Prostate gland (tissue), 2 donors: ENCODE data around the gene SRRD.

Experiments used
- POLR2A ChIP-seq: fragments of 450-650 bp; IDR thresholded peaks from one replicate; pipeline ENCODE4 v1.6.1; 2016; ENCODE audit warnings: antibody characterized with exemption, mild to moderate bottlenecking
- POLR2AphosphoS5 ChIP-seq: sonication (generic); formaldehyde crosslinking; IDR thresholded peaks from one replicate; pipeline ENCODE4 v1.6.1; 2017; ENCODE audit warnings: antibody characterized with exemption
- TF ChIP-seq, protein P1 (sequence below), 4 experiments: fragments of 200-600 bp in 2 of 4; fragments of 450-650 bp in 2 of 4; sonication (generic) in 2 of 4; IDR thresholded peaks; 1 replicate in 3 of 4; 2 replicates in 1 of 4; pipeline ENCODE4 v1.5.1; 2016 to 2019; ENCODE audit warnings: antibody characterized with exemption in 4 of 4, mild to moderate bottlenecking in 2 of 4, moderate library complexity in 2 of 4

DNA sequence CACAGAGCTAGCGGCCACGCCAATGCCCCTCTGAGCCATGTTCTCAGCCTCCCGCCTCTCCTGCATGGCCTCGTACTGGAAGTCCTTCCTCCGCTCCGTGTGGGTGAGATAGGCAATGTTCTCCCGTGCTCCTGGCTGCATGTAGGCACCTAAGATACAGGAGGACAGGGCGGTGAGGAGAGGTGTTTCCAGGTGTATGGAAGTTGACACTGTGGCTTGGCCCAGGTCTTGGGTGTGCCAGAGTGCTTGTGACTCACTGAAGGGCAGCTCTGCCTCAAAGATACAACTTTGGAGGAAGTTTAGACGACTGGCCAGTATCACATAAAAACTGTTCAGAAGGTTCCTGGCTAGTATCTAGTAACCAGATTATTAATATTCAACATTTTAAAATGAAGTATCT is 8.5 kb downstream of the SRRD start:
- TF ChIP-seq, protein P1, sequence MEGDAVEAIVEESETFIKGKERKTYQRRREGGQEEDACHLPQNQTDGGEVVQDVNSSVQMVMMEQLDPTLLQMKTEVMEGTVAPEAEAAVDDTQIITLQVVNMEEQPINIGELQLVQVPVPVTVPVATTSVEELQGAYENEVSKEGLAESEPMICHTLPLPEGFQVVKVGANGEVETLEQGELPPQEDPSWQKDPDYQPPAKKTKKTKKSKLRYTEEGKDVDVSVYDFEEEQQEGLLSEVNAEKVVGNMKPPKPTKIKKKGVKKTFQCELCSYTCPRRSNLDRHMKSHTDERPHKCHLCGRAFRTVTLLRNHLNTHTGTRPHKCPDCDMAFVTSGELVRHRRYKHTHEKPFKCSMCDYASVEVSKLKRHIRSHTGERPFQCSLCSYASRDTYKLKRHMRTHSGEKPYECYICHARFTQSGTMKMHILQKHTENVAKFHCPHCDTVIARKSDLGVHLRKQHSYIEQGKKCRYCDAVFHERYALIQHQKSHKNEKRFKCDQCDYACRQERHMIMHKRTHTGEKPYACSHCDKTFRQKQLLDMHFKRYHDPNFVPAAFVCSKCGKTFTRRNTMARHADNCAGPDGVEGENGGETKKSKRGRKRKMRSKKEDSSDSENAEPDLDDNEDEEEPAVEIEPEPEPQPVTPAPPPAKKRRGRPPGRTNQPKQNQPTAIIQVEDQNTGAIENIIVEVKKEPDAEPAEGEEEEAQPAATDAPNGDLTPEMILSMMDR (IDR thresholded peaks at IDR 0.05), result no peak
- TF ChIP-seq POLR2A (no peak), POLR2AphosphoS5 (no peak)
